ENCODE data around the gene PDE8B.
A peak's percentile ranks its signal among the peaks of the same experiment; 100 is the strongest.

PDE8B gene

DNA sequence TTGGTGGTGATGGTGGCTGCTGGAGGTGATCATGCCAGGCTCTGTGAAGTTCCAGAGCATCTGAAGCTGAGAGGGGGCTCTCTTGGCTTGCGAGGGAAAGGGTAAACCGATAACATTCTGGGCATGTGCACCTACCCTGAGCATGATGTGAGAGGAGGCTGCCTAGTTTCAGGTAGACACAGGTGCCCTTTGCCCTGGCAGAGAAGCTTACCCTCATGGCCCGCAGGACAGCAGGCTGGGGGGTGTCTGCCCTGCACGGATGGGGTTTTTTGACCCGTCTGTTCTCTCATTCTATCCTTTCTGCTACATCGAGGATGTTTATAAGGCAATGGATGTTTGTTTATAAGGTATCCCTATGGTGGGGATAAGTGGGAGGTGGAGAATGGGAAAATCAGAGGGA is 148.8 kb downstream of the PDE8B start:
- DNase-seq (ENCODE audit: insufficient read length, low spot score) (no peak), FAIRE-seq (no peak)
- TF ChIP-seq SPI1 (IDR thresholded peaks at IDR 0.05; ENCODE audit: low read depth, low read length) (no peak), POLR2AphosphoS5 (IDR thresholded peaks at IDR 0.05; ENCODE audit: low read depth, low read length) (no peak), POU2F2 (IDR thresholded peaks at IDR 0.05; ENCODE audit: low read depth, low read length) (no peak), TAF1 (IDR thresholded peaks at IDR 0.05; ENCODE audit: low read depth, low read length) (no peak), PAX5 (IDR thresholded peaks at IDR 0.05; ENCODE audit: insufficient read depth, low read length, severe bottlenecking) (no peak), POLR2A (IDR thresholded peaks at IDR 0.05; ENCODE audit: low read depth, low read length) (no peak)

DNA sequence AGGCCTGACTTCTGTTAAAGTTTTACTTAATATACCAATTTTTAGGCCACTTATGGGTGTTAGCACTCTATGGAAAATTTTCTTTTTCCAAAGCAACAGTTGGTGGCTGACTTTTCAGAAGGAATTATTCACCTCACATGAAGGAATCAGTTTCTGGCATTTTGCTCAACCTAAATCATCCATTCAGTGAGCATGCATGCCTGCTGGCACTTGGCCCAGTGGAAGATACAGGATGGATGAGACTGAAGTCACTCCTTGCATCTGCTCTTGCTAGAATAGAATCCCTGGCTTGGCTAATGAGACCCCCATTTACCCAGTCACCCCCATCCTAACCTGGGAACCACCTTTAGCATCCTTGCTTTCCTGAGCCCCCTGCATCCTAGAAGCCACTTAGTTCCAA is 149.9 kb downstream of the PDE8B start:
- DNase-seq (ENCODE audit: insufficient read length, low spot score) (no peak), FAIRE-seq (no peak)
- TF ChIP-seq TAF1 (IDR thresholded peaks at IDR 0.05; ENCODE audit: low read depth, low read length): no peak
- no peak for TF ChIP-seq PAX5 (IDR thresholded peaks at IDR 0.05; ENCODE audit: insufficient read depth, low read length, severe bottlenecking)
- no peak for TF ChIP-seq POU2F2 (IDR thresholded peaks at IDR 0.05; ENCODE audit: low read depth, low read length)
- no peak for TF ChIP-seq POLR2A (IDR thresholded peaks at IDR 0.05; ENCODE audit: low read depth, low read length)
- TF ChIP-seq SPI1 (IDR thresholded peaks at IDR 0.05; ENCODE audit: low read depth, low read length): no peak
- TF ChIP-seq POLR2AphosphoS5 (IDR thresholded peaks at IDR 0.05; ENCODE audit: low read depth, low read length): no peak

DNA sequence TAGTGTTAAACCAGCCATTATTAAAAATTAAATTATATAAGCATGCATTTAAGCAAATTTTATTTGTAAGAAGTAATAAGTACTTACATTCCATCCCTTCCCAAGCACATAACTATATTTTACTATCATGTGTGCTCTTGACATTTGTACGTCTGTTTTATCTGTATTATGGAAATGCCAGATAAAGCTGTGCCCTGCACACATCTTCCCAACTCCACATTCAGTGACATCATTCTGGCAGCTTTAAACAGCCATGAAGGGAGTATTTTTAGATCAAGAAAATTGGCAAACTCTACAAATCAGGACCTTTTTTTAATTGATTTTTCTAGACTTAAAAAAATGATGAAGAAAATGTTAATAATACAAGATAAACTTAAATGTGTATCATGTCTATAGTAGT is 150.5 kb downstream of the PDE8B start:
- TF ChIP-seq POU2F2 (IDR thresholded peaks at IDR 0.05; ENCODE audit: low read depth, low read length) (no peak), TAF1 (IDR thresholded peaks at IDR 0.05; ENCODE audit: low read depth, low read length) (no peak), PAX5 (IDR thresholded peaks at IDR 0.05; ENCODE audit: insufficient read depth, low read length, severe bottlenecking) (no peak), SPI1 (IDR thresholded peaks at IDR 0.05; ENCODE audit: low read depth, low read length) (no peak), POLR2AphosphoS5 (IDR thresholded peaks at IDR 0.05; ENCODE audit: low read depth, low read length) (no peak), POLR2A (IDR thresholded peaks at IDR 0.05; ENCODE audit: low read depth, low read length) (no peak)
- no peak for DNase-seq (ENCODE audit: insufficient read length, low spot score)
- no peak for FAIRE-seq

DNA sequence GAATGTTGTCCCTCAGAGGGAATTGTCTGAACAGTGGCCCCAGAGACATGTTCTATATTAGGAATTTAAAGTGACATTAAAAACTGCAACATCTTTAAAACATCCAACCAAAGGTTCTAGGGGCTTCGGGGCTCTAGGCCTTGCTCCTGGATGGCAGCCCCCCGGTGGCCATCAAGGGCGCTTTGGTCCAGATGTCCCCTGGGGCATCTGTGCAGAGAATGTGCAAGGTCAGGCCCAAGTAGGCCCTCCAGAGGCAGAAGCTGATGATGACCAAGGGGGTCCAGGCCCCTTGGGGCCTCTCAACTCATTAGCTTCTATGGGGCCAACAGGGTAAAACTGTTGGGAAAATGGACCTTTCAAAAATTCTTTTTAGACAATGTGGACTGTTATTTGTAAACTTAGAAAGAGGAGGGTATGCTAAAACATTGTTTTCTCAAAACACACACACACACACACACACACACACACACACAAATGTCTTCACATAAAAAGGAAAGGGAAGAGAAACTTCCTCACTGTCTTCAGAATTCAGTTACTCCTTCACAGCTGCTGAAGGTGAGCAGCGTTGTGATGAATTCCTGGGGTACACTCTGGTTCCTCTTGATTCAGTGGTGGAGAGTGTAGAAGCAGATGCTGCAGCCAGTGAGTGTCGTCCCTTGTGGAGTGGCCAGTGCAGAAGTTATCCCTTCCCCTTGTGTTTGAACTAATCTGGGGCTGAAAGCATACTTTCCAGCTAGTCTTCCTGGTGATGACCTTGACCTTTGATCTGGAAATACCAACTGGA is 156.4 kb downstream of the PDE8B start:
- TF ChIP-seq POU2F2 (IDR thresholded peaks at IDR 0.05; ENCODE audit: low read depth, low read length) (no peak), SPI1 (IDR thresholded peaks at IDR 0.05; ENCODE audit: low read depth, low read length) (no peak), TAF1 (IDR thresholded peaks at IDR 0.05; ENCODE audit: low read depth, low read length) (no peak), PAX5 (IDR thresholded peaks at IDR 0.05; ENCODE audit: insufficient read depth, low read length, severe bottlenecking) (no peak), POLR2A (IDR thresholded peaks at IDR 0.05; ENCODE audit: low read depth, low read length) (no peak), POLR2AphosphoS5 (IDR thresholded peaks at IDR 0.05; ENCODE audit: low read depth, low read length) (no peak)
- DNase-seq (ENCODE audit: insufficient read length, low spot score) (no peak), FAIRE-seq (no peak)

DNA sequence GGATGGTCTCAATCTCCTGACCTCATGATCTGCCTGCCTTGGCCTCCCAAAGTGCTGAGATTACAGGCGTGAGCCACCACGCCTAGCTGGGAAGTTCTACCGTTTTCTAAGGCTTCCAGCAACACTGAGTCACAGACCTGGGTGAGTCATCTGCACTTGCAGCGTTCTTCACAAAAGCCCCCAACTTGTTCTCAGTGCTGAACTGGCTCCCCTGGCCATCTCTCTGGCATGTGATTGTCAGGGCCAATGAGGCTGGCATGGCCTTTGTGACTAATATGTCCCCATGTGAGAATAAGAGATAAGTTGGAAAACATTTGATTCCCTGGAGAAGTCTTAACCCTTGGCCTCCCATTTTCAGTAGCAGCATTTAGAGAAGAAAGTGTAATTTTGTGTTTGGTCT is 157.3 kb downstream of the PDE8B start:
- TF ChIP-seq SPI1 (IDR thresholded peaks at IDR 0.05; ENCODE audit: low read depth, low read length): no peak
- no peak for TF ChIP-seq POU2F2 (IDR thresholded peaks at IDR 0.05; ENCODE audit: low read depth, low read length)
- TF ChIP-seq TAF1 (IDR thresholded peaks at IDR 0.05; ENCODE audit: low read depth, low read length): no peak
- TF ChIP-seq POLR2A (IDR thresholded peaks at IDR 0.05; ENCODE audit: low read depth, low read length): no peak
- TF ChIP-seq POLR2AphosphoS5 (IDR thresholded peaks at IDR 0.05; ENCODE audit: low read depth, low read length): no peak
- TF ChIP-seq PAX5 (IDR thresholded peaks at IDR 0.05; ENCODE audit: insufficient read depth, low read length, severe bottlenecking): no peak
- no peak for FAIRE-seq
- no peak for DNase-seq (ENCODE audit: insufficient read length, low spot score)

DNA sequence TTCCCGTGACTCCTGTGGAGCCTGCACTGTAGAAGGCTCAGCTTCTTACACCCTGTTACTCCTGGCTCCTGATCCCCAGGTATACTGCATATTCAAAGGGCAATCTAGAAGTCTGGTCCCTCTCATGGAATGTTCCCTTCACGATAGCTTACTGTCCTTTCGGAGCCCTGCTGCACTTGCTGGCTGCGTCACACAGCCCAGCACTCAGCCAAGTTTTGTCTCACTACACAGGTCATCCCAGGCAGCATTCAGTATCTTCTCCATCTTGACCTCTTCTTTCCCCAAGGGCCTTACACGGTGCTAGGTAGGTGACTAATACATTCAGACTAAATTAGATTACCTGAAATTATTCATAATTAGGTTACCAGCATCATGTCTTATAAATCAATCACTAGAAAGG is 157.9 kb downstream of the PDE8B start:
- TF ChIP-seq POLR2AphosphoS5 (IDR thresholded peaks at IDR 0.05; ENCODE audit: low read depth, low read length): no peak
- TF ChIP-seq POLR2A (IDR thresholded peaks at IDR 0.05; ENCODE audit: low read depth, low read length): no peak
- TF ChIP-seq PAX5 (IDR thresholded peaks at IDR 0.05; ENCODE audit: insufficient read depth, low read length, severe bottlenecking): no peak
- DNase-seq (ENCODE audit: insufficient read length, low spot score) (no peak), FAIRE-seq (no peak)

DNA sequence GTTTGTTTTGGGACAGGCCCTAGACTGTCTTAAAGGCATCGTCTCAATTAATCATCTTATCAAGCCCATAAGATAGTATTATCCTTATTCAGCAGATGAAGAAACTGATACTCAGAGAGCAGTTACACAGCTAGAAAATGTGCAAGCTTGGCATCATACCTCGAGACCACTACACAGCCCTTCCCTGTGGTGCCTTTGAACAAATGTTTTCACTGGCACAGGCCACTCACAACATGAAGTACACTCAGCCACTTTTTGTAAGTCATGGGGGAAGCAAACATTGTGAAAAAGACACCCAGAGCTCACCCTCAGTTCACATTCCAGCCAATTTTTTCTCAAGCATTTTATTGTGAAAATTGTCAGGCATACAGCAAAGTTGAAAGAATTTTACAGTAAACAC is 159.1 kb downstream of the PDE8B start:
- DNase-seq (ENCODE audit: insufficient read length, low spot score) (no peak), FAIRE-seq (no peak)
- TF ChIP-seq POLR2AphosphoS5 (IDR thresholded peaks at IDR 0.05; ENCODE audit: low read depth, low read length): no peak
- TF ChIP-seq POU2F2 (IDR thresholded peaks at IDR 0.05; ENCODE audit: low read depth, low read length): no peak
- no peak for TF ChIP-seq SPI1 (IDR thresholded peaks at IDR 0.05; ENCODE audit: low read depth, low read length)
- TF ChIP-seq TAF1 (IDR thresholded peaks at IDR 0.05; ENCODE audit: low read depth, low read length): no peak
- no peak for TF ChIP-seq POLR2A (IDR thresholded peaks at IDR 0.05; ENCODE audit: low read depth, low read length)
- no peak for TF ChIP-seq PAX5 (IDR thresholded peaks at IDR 0.05; ENCODE audit: insufficient read depth, low read length, severe bottlenecking)

DNA sequence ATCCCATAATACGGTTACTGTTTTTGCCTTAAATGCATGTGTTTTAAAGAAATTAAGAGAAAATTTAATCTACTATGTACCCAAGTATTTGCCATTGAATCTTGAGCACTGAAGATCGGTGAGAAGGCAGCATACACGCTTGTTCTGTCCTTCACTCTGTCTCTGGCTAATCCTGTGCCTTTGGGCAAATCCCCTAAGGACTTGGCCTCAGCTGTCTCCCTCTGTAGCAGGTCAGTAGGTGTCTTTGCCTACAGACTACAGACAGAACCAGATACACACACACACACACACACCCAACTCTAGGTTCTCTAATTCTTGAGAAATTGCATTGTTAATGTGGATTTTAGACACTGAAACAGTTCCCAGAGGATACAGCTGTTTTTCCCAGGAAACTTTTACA is 164.2 kb downstream of the PDE8B start:
- no peak for DNase-seq (ENCODE audit: insufficient read length, low spot score)
- TF ChIP-seq POLR2A (IDR thresholded peaks at IDR 0.05; ENCODE audit: low read depth, low read length) (no peak), POU2F2 (IDR thresholded peaks at IDR 0.05; ENCODE audit: low read depth, low read length) (no peak), TAF1 (IDR thresholded peaks at IDR 0.05; ENCODE audit: low read depth, low read length) (no peak), SPI1 (IDR thresholded peaks at IDR 0.05; ENCODE audit: low read depth, low read length) (no peak), PAX5 (IDR thresholded peaks at IDR 0.05; ENCODE audit: insufficient read depth, low read length, severe bottlenecking) (no peak), POLR2AphosphoS5 (IDR thresholded peaks at IDR 0.05; ENCODE audit: low read depth, low read length) (no peak)
- no peak for FAIRE-seq

DNA sequence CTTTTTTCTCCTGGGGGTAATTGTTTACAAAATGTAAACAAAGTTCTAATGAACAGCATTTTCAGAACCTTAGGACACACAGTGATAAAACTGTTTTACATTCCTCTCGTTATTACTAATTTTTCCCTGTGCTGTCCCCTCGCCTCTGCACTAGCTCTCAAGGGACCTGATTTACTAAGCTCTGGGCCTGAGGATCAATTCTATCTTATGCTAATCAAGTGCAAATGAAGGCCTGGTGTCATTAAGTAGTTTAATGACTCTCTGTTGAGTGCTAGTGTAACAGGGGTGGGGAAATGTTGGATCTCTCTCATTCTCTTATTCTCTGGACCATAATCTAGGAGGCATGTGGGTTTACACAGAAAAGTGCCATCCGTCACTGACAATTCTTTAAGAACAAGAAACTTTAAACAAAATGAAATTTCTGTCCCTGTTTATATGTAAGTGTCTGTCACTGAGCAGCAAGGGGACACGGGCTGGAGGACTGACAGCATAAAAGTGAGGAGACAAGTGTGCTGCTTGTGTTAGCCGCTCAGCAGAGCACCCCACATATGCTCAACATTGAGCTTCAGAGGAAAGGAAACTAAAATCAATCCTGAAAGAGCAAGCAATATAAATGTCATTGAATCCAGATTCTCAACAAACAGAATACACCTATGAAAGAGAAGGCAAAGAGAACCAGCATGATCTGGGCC is 166.3 kb downstream of the PDE8B start:
- FAIRE-seq (peak; percentile 26), DNase-seq (ENCODE audit: insufficient read length, low spot score) (no peak)
- TF ChIP-seq TAF1 (IDR thresholded peaks at IDR 0.05; ENCODE audit: low read depth, low read length) (no peak), POLR2A (IDR thresholded peaks at IDR 0.05; ENCODE audit: low read depth, low read length) (no peak), POLR2AphosphoS5 (IDR thresholded peaks at IDR 0.05; ENCODE audit: low read depth, low read length) (no peak), POU2F2 (IDR thresholded peaks at IDR 0.05; ENCODE audit: low read depth, low read length) (no peak), PAX5 (IDR thresholded peaks at IDR 0.05; ENCODE audit: insufficient read depth, low read length, severe bottlenecking) (no peak), SPI1 (IDR thresholded peaks at IDR 0.05; ENCODE audit: low read depth, low read length) (no peak)

All from GM12891 (cell line).